GM23248 (cell line): ENCODE measurements around the gene IFFO2.

Experiments used
- EZH2 ChIP-seq: fragments of 200-600 bp; sonication (generic); IDR thresholded peaks from 2 replicates; pipeline ENCODE4 v1.6.1; 2018; ENCODE audit warnings: antibody characterized with exemption, mild to moderate bottlenecking; ENCODE audit not compliant: insufficient read depth, poor library complexity, severe bottlenecking
- EZH2phosphoT487 ChIP-seq: fragments of 200-600 bp; sonication (generic); IDR thresholded peaks from 2 replicates; pipeline ENCODE4 v1.6.1; 2018; ENCODE audit warnings: antibody characterized with exemption, moderate library complexity, mild to moderate bottlenecking, low read depth; ENCODE audit not compliant: insufficient read depth

GRCh38 chr1:18932387-18932786 is 24.1 kb downstream of the IFFO2 start:
- no peak for TF ChIP-seq EZH2
- TF ChIP-seq EZH2phosphoT487, result no peak
